Cardiac fibroblast (primary cell): ENCODE measurements around the gene CSMD2.

Experiments
- DNase-seq, 2 donors: peaks; one replicate each; pipeline versions ENCODE4 v3.0.0 to v3.0.0-alpha.2; 2010; ENCODE audit warnings: low read depth in 2 of 2
- H3K4me3 ChIP-seq, 2 donors: replicated peaks in 1 of 2; 1 replicate in 1 of 2; 2 replicates in 1 of 2; pipeline ENCODE4 v1.5.1; 2011; ENCODE audit warnings: low read depth in 2 of 2, low read length in 2 of 2, mild to moderate bottlenecking in 2 of 2, moderate library complexity in 1 of 2
- TF ChIP-seq, protein P1 (sequence below): IDR thresholded peaks from one replicate; pipeline ENCODE4 v1.5.1; 2011; ENCODE audit warnings: low read depth, mild to moderate bottlenecking, low read length, inconsistent platforms

CSMD2 gene

DNA sequence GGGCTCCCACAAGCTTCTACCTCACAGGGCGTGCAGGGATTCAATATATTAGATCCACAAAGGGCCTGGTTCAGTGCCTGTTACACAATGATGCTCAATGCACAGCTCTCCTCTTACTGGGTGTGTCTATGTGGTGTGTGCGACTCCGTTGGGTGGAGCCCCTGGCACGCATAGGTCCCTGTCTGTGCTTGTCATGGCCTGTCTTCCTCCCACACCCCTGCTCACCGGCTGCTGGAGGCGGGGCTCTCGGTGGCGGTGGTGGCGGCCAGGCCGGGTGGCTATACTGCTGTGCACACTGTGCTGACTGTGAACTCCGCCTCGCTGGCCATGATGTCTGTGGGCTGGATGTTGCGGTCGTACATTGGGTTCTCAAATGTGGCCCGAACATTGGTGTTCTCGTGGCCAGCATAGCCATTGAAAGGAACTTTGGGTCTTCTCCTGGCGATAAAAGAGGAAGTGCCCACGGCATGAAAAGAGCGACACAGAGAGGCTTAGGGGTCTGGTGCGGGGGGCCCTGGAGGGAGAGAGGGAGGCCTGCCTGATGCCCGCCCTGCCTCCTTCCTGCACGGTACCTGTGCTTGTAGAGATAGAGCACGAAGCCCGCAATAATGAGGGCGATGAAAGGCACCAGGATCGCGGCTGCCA is 645.7 kb downstream of the CSMD2 start:
- TF ChIP-seq, protein P1, sequence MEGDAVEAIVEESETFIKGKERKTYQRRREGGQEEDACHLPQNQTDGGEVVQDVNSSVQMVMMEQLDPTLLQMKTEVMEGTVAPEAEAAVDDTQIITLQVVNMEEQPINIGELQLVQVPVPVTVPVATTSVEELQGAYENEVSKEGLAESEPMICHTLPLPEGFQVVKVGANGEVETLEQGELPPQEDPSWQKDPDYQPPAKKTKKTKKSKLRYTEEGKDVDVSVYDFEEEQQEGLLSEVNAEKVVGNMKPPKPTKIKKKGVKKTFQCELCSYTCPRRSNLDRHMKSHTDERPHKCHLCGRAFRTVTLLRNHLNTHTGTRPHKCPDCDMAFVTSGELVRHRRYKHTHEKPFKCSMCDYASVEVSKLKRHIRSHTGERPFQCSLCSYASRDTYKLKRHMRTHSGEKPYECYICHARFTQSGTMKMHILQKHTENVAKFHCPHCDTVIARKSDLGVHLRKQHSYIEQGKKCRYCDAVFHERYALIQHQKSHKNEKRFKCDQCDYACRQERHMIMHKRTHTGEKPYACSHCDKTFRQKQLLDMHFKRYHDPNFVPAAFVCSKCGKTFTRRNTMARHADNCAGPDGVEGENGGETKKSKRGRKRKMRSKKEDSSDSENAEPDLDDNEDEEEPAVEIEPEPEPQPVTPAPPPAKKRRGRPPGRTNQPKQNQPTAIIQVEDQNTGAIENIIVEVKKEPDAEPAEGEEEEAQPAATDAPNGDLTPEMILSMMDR: no peak
- no peak for DNase-seq
- H3K4me3 ChIP-seq: no peak overlapping the region

GRCh38 chr1:33517596-33518250 is 647.3 kb downstream of the CSMD2 start:
- H3K4me3 ChIP-seq: no peak overlapping the region
- TF ChIP-seq, protein P1: no peak
- DNase-seq: no peak

GRCh38 chr1:33516891-33517567 is 648.0 kb downstream of the CSMD2 start:
- no peak overlapping the region for H3K4me3 ChIP-seq
- TF ChIP-seq, protein P1: no peak
- DNase-seq: no peak

DNA sequence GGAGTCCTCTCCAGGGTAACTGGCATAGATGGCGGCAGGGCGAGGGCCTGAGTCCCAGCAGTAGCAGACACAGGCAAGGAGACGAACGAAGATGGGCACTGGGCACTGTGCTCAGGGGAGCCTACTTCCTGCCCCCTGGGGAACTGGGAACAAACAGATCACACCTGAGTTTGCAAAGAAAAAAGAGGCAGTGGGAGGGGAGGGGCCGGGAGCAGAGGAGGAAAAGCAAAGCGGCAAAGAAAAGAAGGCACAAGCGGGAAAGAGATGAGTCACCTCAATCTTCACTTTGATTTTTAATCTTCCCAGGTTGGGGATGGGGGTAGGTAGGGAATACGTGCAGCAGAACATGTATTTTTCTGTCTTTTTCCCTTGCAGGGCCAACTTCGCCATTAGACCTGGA is 648.6 kb downstream of the CSMD2 start:
- TF ChIP-seq, protein P1: no peak
- H3K4me3 ChIP-seq: no peak overlapping the region
- DNase-seq: no peak

DNA sequence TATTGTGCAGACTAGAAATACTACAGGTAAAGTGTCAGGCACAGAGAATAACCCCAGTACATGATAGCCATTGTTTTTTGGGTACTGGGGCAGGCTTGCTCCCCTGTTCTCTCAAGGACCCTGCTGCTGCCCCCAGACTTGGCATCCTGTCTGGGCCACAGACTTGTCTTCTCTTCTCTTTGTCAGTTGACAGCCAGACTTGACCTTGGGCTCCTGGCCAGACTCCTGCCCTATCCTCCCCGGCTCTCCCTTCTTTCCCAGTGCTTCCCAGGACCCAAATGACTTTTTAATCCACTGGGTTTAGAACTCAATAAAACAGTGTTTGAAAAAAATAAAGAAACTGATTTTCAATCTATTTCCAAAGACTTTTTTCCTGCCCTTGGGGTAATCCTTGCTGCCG is 649.4 kb downstream of the CSMD2 start:
- TF ChIP-seq, protein P1: no peak
- H3K4me3 ChIP-seq: no peak overlapping the region
- no peak for DNase-seq

DNA sequence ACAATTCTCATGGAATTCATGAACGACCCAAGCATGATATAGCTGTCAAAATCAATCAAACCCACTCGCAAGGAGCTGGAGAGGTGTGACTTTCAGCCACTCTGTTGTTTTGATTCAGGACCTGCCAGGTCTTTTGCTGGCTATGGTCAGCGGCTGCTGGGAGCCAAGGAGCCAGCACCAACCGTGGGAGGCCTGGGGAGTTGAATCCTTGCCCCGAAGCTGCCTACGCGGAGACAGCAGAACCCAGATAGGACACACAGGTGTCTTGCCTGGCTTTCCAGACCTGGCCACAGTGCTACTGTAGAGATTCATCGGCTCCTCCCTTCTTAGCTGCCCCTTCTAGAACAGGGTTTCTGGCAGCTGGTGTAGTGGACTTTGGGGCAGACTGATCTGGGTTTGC is 649.9 kb downstream of the CSMD2 start:
- no peak overlapping the region for H3K4me3 ChIP-seq
- TF ChIP-seq, protein P1: no peak
- no peak for DNase-seq
